ENCODE measurements around the gene DNAJC16.

DNAJC16 gene

DNA sequence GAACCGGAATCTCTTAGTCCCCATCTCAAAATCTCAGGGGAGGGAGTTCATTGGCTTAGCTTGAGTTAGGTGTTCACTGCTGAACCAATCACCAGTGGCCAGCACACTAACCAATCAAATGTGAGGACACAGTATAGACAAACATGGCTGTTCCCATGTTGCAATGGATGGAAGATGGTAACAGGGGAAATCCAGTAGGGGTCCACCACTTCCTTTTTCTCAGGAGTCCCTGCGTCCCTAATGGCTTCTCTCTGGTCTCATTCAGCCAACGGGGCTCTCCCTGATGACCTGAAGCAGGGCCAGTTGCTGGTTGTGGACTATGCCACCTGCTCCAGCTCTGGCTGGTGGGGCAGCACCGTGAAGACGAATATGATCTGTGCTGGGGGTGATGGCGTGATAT lies 41.0 kb upstream of the DNAJC16 start:
- TF ChIP-seq POLR2AphosphoS5 (IDR thresholded peaks at IDR 0.05; ENCODE audit: low read depth, low read length) (no peak), SIN3A (IDR thresholded peaks at IDR 0.05; ENCODE audit: borderline replicate concordance, insufficient read depth, low read length) (no peak)
- TF ChIP-seq, protein P1, sequence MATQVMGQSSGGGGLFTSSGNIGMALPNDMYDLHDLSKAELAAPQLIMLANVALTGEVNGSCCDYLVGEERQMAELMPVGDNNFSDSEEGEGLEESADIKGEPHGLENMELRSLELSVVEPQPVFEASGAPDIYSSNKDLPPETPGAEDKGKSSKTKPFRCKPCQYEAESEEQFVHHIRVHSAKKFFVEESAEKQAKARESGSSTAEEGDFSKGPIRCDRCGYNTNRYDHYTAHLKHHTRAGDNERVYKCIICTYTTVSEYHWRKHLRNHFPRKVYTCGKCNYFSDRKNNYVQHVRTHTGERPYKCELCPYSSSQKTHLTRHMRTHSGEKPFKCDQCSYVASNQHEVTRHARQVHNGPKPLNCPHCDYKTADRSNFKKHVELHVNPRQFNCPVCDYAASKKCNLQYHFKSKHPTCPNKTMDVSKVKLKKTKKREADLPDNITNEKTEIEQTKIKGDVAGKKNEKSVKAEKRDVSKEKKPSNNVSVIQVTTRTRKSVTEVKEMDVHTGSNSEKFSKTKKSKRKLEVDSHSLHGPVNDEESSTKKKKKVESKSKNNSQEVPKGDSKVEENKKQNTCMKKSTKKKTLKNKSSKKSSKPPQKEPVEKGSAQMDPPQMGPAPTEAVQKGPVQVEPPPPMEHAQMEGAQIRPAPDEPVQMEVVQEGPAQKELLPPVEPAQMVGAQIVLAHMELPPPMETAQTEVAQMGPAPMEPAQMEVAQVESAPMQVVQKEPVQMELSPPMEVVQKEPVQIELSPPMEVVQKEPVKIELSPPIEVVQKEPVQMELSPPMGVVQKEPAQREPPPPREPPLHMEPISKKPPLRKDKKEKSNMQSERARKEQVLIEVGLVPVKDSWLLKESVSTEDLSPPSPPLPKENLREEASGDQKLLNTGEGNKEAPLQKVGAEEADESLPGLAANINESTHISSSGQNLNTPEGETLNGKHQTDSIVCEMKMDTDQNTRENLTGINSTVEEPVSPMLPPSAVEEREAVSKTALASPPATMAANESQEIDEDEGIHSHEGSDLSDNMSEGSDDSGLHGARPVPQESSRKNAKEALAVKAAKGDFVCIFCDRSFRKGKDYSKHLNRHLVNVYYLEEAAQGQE (IDR thresholded peaks at IDR 0.05; ENCODE audit: insufficient read depth in 1 of 2, low read depth in 2 of 2, low read length in 2 of 2) = no peak

DNA sequence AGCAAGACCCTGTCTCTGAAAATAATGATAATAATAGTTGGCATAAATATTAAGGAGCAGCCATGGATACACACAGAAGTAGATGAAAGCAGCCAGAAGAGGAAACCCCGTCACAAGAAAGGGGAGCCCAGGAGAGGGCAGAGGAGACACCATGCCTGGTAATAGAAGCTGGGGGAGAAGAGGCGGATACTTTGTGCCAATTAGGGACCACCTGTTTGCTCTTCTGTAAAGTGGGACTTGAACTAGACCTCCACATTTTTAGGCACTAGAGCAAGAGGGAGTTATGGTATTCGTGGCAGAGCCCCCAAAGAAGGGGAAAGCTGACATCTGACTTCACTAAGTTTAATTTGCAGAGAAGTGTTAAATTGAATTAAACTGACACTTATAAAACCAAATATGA lies 38.3 kb upstream of the DNAJC16 start:
- no peak for TF ChIP-seq FOXP2 (optimal IDR thresholded peaks at IDR 0.05; ENCODE audit: borderline replicate concordance, extremely low read depth, extremely low read length, insufficient read depth)
- no peak for TF ChIP-seq POLR2AphosphoS5 (IDR thresholded peaks at IDR 0.05; ENCODE audit: low read depth, low read length)
- TF ChIP-seq, protein P1 (IDR thresholded peaks at IDR 0.05; ENCODE audit: insufficient read depth in 1 of 2, low read depth in 2 of 2, low read length in 2 of 2) = no peak
- no peak for TF ChIP-seq TAF1 (IDR thresholded peaks at IDR 0.05; ENCODE audit: borderline replicate concordance, insufficient read depth, low read length)
- no peak for TF ChIP-seq SIN3A (IDR thresholded peaks at IDR 0.05; ENCODE audit: borderline replicate concordance, insufficient read depth, low read length)

DNA sequence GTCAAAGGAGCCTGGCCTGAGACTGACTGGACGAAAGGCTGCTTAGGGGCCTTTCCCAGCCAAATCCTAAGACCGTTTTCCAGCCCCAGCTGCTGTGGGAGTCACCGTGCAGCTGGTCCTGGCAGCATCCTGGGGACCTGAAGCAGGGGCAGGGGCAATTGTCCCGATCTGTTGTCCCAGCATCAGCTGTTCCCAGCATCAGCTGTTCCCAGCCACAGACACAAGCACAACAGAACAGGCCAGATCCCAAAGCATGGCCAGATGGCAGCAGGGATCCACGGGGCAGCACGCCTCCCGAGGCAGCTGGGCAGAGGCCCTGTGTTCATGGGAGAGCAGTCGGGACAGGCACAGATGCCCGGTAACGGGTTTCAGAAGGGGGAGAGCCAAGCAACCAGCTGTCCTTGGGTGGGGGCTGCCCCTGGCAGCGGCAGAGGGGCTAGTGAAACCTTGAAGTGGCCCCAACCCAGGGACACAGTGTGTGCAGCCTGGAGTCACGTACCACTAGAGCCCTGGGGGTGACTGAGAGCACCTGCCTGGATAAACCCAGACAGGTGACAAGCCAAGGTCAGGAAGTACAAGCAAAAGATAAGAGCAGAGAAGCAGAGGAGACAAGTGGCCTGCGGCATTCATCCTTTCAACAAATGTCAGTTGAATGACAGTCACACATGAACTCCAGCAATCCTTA lies 37.5 kb upstream of the DNAJC16 start:
- no peak for TF ChIP-seq POLR2AphosphoS5 (IDR thresholded peaks at IDR 0.05; ENCODE audit: low read depth, low read length)
- no peak for TF ChIP-seq SIN3A (IDR thresholded peaks at IDR 0.05; ENCODE audit: borderline replicate concordance, insufficient read depth, low read length)
- TF ChIP-seq FOXP2 (optimal IDR thresholded peaks at IDR 0.05; ENCODE audit: borderline replicate concordance, extremely low read depth, extremely low read length, insufficient read depth) = no peak
- TF ChIP-seq, protein P1 (IDR thresholded peaks at IDR 0.05; ENCODE audit: insufficient read depth in 1 of 2, low read depth in 2 of 2, low read length in 2 of 2) = no peak
- no peak for TF ChIP-seq TAF1 (IDR thresholded peaks at IDR 0.05; ENCODE audit: borderline replicate concordance, insufficient read depth, low read length)

DNA sequence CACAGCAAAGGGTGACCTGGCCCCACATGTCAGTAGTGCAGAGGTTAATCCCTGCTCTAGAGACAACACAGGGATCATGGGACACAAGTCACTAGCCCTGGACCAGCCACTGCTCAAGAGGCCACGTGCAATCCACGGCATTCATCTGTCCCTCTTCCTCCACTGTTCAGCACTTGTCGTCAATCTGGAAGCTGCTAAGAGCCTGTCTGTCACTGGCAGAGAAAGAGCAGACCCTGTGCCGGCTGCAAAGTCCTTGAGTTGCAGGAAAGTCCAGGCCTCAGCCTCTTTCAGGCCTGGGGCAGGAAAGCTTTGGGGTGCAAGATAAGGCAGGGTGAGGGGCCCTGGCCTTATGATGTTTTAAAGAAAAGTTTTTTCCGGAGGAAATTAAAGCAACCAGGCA lies 34.1 kb upstream of the DNAJC16 start:
- no peak for TF ChIP-seq TAF1 (IDR thresholded peaks at IDR 0.05; ENCODE audit: borderline replicate concordance, insufficient read depth, low read length)
- no peak for TF ChIP-seq SIN3A (IDR thresholded peaks at IDR 0.05; ENCODE audit: borderline replicate concordance, insufficient read depth, low read length)
- no peak for TF ChIP-seq FOXP2 (optimal IDR thresholded peaks at IDR 0.05; ENCODE audit: borderline replicate concordance, extremely low read depth, extremely low read length, insufficient read depth)
- TF ChIP-seq POLR2AphosphoS5 (IDR thresholded peaks at IDR 0.05; ENCODE audit: low read depth, low read length) = no peak
- TF ChIP-seq, protein P1 (IDR thresholded peaks at IDR 0.05; ENCODE audit: insufficient read depth in 1 of 2, low read depth in 2 of 2, low read length in 2 of 2) = no peak

Data from PFSK-1 (cell line).